GM21717 (cell line): ENCODE data around the gene S1PR3.

Experiments
- ATAC-seq: cut with Tn5 transposase; IDR thresholded peaks from one replicate; pipeline ENCODE4 v1.9.1; 2021; ENCODE audit warnings: mild to moderate bottlenecking, moderate library complexity; ENCODE audit not compliant: unreplicated experiment

Gene S1PR3

DNA sequence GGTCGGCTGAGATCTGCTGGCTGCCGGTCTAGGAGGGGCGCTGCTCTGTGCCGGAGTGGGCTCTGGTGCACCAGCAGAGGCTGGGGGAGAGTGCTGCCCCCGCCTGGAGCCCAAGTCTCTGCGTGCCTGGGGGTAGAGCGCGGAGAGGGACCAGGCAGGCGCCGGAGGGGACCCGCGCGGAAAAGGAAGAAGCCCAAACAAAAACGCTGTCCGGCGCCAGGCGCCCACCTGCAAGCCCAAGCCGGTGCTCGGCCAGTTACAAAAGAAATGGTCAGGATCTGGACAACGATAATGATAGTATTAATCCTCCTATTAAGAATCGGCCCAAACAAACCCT is 571 bp upstream of the S1PR3 start:
- no peak for ATAC-seq

DNA sequence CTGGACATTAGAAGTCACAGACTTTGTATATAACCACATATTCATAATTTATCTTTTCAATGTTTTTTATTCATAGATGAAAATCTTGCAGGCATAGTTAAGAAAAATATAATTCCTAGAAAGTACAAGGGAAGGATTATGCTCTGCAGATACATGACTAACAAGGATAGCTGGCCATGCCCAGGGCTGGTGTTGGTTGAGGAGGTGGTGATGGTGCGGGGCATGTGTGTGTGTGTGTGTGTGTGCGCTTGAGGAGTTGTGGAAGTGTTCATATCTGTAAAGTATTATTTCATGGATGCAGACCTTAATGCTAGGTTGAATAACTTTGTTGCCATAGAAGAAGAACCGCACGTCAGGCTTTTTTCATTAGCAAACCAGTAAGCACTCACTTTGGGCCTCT is 1.3 kb downstream of the S1PR3 start:
- no peak for ATAC-seq

DNA sequence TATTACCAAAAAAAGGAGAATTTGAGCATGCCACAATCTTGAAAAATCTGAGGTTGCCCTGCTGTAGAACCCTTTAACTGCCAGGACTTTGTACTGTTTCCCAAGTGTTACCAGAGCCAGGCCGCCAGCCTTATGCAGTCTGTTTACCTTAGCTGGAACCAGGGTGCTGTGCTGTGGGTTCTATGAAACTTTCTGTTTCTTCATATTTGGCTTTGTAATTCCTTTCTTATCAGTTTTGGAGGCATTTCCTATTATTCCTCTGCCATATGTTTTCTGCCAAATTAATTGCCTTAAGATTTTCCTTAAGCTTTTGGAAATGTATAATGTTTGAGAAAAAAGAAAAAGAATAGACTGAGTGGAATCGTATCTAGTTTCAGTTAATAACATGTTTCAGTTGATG is 2.1 kb downstream of the S1PR3 start:
- ATAC-seq = no peak

DNA sequence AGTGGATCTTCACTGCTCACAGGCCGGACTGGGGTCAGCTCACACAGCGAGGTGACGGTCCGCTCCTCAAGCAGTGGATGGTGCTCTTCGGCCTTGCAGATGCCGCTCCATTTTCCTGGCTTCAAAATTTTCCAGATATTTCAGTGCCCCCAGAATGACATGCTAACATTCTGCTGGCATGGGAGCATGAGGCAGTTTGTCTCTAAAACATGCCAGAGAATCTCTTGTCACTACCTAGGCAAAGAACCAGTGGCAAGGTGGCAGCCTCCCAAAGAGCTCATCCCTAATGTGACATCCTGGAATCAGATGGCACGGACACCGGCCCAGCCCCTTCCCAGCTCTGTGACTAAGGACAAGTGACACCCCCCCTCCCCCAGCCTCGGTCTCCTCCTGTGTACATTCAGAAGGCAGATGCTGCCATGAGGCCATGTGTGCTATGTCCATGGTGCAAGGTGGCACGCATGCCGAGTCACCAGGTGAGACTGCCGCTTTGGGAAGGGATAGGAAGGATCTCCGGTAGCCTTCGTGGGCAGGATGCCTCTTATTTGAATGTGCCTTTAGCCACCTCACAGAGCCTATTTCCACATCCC is 2.7 kb downstream of the S1PR3 start:
- no peak for ATAC-seq

DNA sequence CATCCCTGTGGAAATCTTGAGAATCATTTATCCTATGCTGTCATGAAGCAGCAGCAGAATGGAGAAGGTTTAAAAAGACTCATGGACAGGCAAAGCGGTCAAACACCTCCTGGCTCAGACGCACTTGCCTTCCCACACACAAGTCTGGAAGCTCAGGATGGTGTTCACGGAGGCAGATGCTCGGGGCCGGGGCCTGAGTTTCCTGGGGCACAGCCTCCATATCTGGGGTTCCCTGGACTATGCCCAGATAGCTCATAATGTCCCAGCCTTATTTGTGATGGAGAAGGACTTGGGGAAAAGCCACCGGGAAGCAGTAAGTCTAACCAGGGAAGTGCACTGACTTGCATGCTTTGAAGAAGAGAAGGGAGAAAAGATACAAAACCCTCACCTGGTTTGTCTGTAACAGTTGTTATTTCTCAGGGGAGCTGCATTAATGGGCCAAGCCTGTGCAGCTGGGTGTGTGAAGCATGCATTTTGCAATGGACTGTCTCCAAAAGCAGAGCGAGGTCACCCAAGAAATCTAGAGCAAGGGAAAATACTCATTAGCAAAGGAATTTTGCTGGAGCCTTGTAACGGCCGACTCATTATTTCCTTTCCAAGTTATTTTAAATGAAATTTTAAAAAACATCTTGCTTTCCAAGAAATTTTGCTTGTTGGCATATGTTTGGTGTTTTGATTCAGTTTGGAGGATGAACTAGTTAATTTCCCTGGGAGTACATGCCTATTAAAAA is 3.4 kb downstream of the S1PR3 start:
- ATAC-seq = no peak

DNA sequence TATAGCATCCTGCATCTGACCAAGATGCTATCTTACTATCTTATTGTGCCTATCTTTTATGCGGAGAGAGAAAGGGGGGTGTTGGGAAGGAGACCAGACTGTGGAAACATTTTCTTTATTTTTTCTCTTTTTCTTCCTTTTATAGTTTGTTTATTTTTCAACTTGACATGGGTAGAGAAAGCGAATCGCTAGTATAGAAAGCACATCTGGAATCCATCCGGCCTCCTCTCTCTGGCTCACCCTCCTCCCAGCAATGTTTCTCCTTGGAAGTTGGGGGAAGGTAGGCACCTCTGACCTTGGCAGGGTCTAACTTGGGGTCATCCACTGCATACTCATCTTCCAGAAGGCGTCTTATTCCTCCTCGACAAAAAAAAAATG is 3.9 kb downstream of the S1PR3 start:
- ATAC-seq = no peak

DNA sequence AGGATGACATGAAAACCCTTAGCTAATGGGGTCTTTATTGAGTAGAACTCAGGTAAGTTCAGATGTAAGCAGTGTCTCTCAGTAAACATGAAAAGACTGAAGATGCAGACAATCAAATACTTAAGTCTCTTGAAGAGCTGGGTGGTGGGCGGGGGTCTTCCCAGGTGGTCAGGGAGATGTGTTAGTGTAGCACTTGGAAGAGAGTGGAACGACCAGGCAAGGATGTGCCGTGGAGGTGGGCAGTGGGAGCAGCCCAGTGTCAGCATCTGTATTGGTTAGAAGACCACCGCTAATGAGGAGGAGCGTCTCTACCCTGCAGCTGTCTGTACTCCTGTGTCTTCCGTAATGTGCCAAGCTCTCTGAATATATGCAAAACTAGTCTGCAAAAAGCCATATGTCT is 4.4 kb downstream of the S1PR3 start:
- ATAC-seq = no peak

DNA sequence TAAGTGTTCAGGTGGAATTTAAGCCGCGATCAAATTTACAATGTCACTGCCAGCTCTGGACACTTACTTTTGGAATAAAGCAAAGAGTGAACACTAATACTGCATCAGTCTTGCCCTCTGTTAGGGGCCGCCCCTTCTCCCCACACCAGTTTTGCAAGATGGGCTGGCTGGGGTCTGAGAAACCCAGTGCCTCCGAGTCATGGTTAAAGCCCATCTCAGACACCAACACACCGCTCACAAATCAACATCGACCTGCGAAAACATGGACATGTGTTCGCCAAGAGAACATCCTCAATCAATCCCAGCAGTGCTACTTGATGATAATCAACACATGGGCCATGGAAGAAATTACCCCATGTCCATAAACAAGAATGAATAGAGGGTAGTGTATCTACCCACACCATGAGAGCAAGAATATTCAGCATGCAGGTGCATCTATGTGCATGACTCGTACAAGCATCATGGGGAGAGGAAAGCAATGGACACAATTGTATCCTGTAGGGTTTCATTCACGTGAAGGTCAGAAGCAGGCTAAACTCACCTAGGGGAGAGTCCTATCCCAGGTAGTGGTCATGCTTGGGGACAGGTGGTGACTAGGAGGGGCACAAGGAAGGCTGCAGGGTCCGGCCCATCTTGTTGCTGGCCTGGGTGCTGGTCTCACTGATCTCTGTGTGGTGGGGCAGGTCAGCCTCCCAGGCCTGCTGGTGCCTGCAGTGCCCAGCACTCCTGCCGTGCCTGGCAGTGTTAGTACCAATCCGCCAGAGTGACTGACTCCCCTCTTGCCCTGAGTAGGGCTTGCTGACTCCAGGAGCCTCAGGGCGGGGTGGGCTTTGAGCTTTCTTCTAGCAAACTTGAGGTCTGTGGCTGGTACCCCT is 5.0 kb downstream of the S1PR3 start:
- no peak for ATAC-seq

DNA sequence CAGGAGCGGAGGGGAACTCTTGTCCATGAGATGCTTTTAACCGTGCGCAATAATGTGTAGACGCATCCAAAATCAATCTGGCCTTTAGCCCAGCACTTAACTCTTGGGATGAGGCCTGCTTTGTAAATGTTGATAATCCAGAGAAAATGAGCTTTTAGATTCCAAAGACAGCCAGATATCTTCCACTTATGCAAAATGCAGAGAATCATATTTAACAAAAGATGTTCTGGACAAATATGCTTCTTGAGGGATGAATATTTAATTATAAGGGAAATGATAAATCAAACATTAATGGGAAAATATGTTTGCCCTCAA is 5.6 kb downstream of the S1PR3 start:
- no peak for ATAC-seq

DNA sequence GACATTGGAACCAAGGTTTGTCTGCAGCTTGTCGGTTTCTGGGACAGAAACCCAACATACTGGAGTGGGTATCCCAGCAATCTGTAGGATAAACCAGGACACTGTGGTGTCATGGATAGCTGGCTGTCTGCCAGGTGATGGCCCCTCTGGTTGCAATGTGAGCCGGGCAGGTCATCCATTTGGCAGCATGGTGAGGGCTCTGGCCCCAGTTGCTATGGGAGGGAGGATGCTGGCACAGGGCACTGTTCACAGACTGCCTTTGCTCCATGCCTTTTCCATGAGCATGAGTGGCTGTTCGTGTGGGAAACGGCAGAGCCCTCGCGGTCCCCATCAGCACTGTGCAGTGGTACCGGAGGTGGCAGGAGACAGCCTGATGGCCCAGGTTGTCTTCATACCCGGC is 6.4 kb downstream of the S1PR3 start:
- no peak for ATAC-seq

DNA sequence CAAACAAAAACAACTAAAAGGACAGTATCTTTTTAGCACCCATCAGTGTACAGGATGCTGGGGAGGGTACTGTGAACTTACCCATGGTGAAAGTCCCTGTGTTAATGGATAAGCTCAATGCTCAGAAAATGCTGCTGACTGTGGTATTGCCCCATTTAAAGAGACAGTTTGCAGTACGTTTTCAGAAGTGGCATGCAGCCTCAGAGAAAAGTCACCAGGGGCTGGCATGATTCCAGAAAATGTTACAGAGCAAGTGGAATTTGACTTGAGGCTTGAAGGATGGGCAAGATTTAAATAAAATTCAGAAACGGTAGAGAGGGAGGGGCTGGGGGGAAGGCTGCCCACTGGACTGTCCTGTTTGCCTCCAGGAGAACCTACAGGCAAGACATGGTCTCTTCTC is 7.2 kb downstream of the S1PR3 start:
- no peak for ATAC-seq

DNA sequence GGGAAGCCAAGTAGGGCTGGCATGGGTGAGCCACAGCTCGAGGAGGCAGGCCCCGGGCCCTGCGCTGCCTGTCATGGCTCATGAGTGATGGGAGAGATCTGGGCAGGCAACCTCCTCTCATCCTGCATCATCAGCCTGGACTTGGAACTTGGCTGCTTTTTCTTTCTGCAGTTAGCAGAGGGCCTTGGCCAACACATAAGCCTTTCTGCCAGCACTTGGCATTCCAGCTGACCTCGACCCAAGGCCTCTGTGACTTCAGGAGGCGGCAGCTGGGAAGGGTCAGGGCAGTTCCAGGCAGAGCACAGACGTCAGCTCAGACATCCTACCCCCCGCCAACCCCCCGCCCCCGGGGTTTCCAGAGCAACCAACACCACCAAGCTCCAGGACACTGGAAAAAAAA is 7.6 kb downstream of the S1PR3 start:
- ATAC-seq = no peak

DNA sequence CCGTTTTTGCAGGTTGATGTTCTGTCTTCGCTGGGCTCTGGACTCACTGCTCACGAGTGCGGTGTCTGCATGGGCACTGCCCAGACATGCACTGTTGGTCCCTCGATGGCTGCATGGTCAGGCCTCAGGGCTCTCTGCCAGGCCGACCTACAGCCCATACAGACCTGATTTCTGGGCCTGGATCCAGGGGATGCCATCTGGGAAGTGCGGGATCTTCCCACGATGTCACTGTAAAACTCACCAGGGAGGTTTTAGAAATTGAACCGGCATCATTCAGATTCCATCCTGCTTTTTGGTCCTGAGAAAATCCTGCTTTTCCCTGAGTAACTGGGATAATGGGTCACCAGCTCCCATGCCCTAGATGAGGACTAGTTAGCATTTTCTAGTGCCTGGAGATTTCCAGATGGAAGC is 9.1 kb downstream of the S1PR3 start:
- no peak for ATAC-seq

DNA sequence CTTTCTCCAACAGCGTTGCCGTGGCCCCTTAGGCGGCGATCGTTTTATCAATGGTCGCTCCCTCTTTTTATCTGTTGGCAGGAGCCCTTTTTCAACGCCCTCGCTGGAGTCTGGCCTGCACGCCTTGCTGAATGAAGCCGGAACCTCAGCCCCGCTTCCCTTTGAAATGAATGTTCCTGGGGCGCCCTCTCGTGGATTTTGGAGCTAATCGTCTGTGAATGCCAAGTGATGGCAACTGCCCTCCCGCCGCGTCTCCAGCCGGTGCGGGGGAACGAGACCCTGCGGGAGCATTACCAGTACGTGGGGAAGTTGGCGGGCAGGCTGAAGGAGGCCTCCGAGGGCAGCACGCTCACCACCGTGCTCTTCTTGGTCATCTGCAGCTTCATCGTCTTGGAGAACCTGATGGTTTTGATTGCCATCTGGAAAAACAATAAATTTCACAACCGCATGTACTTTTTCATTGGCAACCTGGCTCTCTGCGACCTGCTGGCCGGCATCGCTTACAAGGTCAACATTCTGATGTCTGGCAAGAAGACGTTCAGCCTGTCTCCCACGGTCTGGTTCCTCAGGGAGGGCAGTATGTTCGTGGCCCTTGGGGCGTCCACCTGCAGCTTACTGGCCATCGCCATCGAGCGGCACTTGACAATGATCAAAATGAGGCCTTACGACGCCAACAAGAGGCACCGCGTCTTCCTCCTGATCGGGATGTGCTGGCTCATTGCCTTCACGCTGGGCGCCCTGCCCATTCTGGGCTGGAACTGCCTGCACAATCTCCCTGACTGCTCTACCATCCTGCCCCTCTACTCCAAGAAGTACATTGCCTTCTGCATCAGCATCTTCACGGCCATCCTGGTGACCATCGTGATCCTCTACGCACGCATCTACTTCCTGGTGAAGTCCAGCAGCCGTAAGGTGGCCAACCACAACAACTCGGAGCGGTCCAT is 10.0 kb downstream of the S1PR3 start:
- ATAC-seq = peak; percentile 74

DNA sequence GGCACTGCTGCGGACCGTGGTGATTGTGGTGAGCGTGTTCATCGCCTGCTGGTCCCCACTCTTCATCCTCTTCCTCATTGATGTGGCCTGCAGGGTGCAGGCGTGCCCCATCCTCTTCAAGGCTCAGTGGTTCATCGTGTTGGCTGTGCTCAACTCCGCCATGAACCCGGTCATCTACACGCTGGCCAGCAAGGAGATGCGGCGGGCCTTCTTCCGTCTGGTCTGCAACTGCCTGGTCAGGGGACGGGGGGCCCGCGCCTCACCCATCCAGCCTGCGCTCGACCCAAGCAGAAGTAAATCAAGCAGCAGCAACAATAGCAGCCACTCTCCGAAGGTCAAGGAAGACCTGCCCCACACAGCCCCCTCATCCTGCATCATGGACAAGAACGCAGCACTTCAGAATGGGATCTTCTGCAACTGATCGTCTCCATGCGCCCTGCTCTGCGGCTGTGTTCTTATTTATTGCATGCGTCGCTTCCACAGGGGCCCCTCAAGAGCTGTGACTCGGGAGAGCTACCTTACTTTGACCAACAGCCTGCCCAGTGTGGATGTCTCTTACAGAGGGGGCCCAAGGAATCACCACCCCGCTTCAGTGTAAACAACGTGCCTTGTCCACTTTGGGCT is 10.8 kb downstream of the S1PR3 start:
- no peak for ATAC-seq

DNA sequence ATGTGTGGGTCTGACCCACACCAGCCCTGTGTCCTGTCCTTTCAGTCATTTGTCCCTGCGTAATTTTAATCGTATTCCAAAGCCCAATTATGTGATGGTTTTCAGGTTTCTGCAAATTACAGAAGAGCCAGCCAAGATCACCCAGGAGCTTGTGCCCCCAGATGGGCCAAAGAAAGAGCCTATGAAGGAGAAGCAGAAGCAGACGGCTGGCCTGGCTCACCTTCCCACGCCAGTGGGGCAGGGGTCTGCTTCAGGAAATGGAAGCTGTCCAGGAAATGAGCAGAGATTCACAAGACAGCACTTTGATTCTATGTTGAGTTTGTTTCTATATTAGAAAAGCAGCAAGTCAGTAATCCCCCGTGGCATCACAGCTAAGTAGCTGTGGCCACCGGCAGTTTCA is 11.7 kb downstream of the S1PR3 start:
- ATAC-seq = no peak

DNA sequence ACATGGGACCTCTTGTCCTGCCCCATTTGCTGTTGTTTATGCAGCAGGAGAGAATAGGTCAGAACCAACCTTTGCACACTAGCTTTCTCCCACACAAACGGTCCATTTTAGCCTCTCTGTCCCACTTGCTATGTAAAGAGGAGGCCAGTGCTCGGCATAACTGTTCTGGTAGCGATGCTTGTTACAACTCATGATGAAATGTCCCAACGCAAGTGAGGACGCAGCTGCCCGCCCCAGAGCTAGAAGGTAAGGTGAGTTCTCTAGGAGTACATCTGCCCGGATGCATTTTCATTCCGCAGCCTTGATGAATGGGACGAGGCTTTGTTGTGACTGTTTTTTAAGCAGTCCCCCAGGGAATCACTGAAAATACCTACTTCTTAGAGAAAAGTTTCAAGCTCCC is 14.1 kb downstream of the S1PR3 start:
- ATAC-seq = no peak

DNA sequence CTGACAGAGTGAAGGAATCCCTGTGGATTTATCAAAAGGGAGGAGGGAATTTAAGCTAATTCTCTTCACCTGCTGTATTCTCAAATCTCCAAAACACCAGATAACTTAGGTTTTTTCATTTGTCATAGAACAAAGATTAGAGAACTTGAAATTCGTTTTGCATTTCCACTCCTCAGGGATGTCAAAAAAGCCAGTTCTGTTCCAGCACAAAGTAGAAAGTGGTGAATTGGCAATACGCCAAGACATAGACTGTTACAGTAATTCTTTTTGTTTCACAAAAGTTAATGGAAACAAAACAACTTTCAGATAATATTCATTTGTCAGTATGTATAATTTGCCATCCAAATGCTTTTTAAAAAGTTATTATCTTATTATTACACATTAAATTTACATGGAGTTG is 15.0 kb downstream of the S1PR3 start:
- no peak for ATAC-seq

DNA sequence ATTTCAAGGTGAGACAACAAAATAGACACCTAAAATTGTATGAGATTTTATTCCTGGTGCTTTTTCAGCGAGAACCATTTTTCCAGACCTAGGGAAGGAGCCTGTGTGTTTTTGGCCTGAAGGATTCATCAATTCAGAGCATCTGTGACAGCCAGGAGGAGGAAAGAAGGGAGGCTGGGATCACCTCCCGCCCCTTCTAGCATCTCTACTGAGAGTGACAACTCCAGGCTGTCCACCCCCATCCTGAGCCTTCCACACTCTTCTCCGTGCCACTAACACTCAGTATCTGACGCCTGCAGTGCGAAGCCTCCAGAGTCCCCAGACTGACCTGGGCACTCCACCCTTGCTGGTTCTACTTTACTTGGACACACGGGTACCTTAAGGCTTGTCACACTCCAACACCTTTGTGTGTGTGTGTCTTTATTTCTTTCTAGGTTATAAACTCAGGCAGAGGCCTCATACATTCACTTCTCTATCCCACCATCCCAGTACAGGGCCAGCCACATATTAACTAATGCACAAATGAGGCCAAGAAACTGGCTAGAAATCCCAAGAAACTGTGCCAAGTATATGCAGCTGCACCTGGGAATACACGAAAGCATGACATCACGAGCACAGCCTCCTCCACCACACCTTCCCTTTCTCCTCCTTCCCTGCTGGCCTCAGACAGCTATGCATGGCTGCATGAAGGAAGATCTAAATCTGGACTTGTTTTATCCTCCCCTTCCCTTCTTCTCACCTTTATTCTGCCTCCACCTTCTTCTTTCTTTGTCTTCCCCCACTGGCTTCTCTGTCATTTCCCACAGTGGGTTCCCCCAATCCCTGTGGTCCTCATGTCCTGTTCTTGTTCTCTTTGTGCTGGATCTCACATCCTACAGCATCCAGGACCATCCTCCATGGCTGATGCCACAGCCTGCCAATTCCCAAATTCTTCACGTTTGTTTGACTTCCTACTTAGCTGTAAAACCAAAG is 16.0 kb downstream of the S1PR3 start:
- no peak for ATAC-seq
